ENCODE measurements around the gene OSER1.

Gene OSER1

GRCh38 chr20:44223721-44224120 lies 13.2 kb upstream of the OSER1 start:
- DNase-seq: no peak

- DNase-seq: no peak
Observed at GRCh38 chr20:44222633-44223368, 12.2 kb upstream of the OSER1 start.

GRCh38 chr20:44222027-44222426 lies 11.5 kb upstream of the OSER1 start:
- DNase-seq: no peak

GRCh38 chr20:44221368-44221954 lies 10.9 kb upstream of the OSER1 start:
- DNase-seq: no peak

GRCh38 chr20:44219791-44220190 lies 9.2 kb upstream of the OSER1 start:
- DNase-seq: no peak

- DNase-seq: no peak
Observed at GRCh38 chr20:44219170-44219730, 8.7 kb upstream of the OSER1 start.

- peak; percentile 43 for DNase-seq
Observed at GRCh38 chr20:44218446-44218845, 7.9 kb upstream of the OSER1 start.

- DNase-seq: peak; percentile 74
Observed at GRCh38 chr20:44217342-44218092, 6.9 kb upstream of the OSER1 start.

GRCh38 chr20:44215125-44215524 lies 4.6 kb upstream of the OSER1 start:
- peak; percentile 78 for DNase-seq

- DNase-seq: no peak
Observed at GRCh38 chr20:44212792-44213191, 2.2 kb upstream of the OSER1 start.

GRCh38 chr20:44211177-44212039 lies 837 bp upstream of the OSER1 start:
- no peak for DNase-seq

GRCh38 chr20:44209686-44210405 lies 725 bp downstream of the OSER1 start:
- DNase-seq: peak; percentile 21

GRCh38 chr20:44208770-44209169 lies 1.8 kb downstream of the OSER1 start:
- DNase-seq: no peak

- DNase-seq: no peak
Observed at GRCh38 chr20:44208165-44208564, 2.4 kb downstream of the OSER1 start.

- no peak for DNase-seq
Observed at GRCh38 chr20:44207126-44207723, 3.3 kb downstream of the OSER1 start.

GRCh38 chr20:44206132-44206531 lies 4.4 kb downstream of the OSER1 start:
- DNase-seq: no peak

- no peak for DNase-seq
Observed at GRCh38 chr20:44204832-44205215, 5.7 kb downstream of the OSER1 start.

- no peak for DNase-seq
Observed at GRCh38 chr20:44204156-44204831, 6.3 kb downstream of the OSER1 start.

GRCh38 chr20:44203161-44203560 lies 7.4 kb downstream of the OSER1 start:
- no peak for DNase-seq

- DNase-seq: no peak
Observed at GRCh38 chr20:44200983-44201382, 9.6 kb downstream of the OSER1 start.

- DNase-seq: no peak
Observed at GRCh38 chr20:44200371-44200770, 10.2 kb downstream of the OSER1 start.
